8988T (cell line): ENCODE measurements around the gene NRIP1.
"Not testable (repeated sequence)": the region's sequence is repeated elsewhere in the genome, so short reads cannot be mapped to it uniquely, and the experiment has no call there.

Experiments
- DNase-seq: peaks from one replicate; pipeline ENCODE4 v3.0.0; 2011

The NRIP1 gene

GRCh38 chr21:15036189-15036588 lies 28.6 kb downstream of the NRIP1 start:
- DNase-seq: no peak

- DNase-seq: no peak
These were observed 30.5 kb downstream of the NRIP1 start for GRCh38 chr21:15034126-15034853.

- no peak for DNase-seq
These were observed 32.9 kb downstream of the NRIP1 start for GRCh38 chr21:15031790-15032357.

GRCh38 chr21:15031362-15031761 lies 33.4 kb downstream of the NRIP1 start:
- not testable (repeated sequence) for DNase-seq

- not testable (repeated sequence) for DNase-seq
These were observed 33.9 kb downstream of the NRIP1 start for GRCh38 chr21:15030861-15031260.

DNA sequence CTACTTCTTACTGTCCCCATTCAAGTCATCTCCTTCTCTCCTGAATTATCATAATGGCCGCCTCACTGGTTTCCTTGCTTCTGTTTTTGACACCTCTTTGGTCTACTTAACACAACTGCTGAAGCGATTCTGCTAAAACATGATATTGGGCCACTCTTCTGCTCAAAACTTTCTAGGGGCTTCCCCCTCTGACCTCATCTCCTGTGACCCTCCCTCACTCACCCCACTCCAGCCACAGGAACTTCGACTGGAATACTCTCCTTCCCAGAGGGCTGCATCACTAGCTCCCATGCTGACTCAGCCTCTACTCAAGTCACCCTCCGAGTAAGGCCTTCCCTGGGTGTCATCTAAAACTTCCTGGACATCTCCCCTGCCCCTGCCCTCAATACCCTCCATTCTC lies 35.7 kb downstream of the NRIP1 start:
- no peak for DNase-seq

DNA sequence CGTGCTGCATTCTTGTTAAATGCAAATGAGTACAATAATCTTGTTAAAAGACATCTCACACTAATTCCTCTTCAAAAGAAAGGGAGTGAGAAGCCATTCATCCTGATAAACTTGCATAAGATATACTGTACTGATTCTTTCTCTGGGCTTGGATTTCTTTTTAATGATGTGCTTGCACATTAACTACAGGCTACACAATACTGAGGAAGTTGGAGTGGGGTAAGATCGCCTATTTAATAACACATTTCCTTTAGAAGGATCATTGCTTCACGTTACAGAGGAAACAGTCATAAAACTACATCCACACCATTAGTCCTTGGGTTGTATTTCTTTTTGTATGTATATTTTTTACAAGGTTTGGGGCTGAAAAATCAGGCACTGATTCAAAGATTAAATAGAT lies 36.6 kb downstream of the NRIP1 start:
- DNase-seq: no peak

GRCh38 chr21:15027056-15027455 lies 37.7 kb downstream of the NRIP1 start:
- no peak for DNase-seq

DNA sequence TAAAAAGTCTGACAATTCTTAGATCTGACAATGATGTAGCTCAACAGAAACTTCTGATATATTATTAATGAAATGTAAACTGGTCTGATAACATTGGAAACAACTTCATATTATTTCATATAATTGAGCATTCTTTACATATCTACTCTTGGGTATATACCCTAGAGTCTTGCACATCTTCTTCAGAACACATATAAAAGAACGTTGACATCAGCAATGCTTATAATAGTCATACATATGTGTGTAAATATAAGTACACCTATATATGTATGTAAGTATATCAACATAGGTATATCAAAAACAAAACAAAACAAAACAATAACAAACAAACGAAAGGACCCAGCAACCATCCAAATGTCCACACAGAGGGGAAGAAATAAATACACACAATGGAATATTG lies 38.4 kb downstream of the NRIP1 start:
- DNase-seq: no peak

DNA sequence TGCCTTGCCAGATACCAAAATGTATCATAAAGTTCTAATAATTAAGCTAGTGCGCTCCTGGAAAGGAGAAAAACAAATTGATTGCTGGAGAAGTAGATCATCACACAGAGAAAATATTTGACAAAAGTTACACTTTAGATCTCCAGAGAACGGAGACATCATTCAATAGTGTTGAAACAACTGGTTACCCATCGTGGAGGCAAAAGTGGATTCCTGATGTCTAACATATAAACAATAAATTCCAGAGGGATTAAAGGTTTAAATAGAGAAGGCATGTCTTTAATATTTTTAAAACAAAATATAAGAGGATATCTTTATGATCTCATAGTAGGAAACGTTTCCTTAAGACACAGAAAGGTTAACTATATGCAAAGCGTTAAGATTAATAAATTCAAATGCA lies 41.0 kb downstream of the NRIP1 start:
- no peak for DNase-seq

DNA sequence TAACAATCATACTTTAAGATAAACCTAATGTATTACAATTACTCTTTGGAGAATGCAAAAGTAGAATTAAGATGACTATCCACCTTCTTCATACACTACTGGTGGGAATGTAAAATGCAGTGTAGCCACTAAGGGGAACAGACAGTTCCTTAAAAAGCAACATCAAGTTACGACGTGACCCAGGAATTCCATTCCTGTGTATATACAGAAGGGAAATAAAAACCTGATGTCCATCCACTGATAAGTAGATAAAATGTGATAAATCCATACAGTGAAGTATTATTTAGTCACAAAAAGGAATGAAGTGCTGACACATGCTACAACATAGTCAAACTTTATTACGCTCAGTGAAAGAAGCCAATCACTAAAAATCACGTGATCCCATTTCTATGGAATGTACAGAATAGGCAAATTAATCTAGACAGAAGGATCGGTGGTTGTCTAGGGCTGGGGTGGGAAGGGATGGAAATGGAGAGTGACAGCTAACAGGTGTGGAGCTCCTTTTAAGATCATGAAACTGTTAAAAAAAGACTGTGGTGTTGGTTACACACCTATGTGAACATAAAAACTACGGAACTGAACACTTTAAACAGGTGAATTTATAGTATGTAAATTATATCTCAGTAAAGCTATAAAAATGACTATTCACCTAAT lies 42.1 kb downstream of the NRIP1 start:
- DNase-seq: no peak

GRCh38 chr21:15020797-15021196 lies 44.0 kb downstream of the NRIP1 start:
- DNase-seq: no peak

DNA sequence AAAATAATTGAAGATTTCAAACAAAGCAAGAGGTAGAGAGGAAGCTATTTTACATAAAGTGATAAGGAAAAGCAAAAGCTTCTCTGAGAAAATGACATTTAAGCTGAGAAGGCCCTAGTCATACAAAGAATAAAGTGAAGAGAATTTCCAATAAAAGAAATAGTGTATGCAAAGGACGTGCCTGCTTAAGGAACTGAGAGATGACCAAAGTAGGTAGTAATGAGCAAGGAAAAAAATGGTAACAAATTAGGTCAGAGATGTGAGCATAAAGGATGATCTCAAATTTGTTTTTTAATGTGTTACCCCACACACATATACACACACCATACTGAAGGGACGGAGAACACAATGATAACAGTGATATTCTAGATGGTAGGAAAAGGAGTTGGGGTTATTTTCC lies 46.4 kb downstream of the NRIP1 start:
- no peak for DNase-seq

GRCh38 chr21:15015622-15016471 lies 49.0 kb downstream of the NRIP1 start:
- no peak for DNase-seq

DNA sequence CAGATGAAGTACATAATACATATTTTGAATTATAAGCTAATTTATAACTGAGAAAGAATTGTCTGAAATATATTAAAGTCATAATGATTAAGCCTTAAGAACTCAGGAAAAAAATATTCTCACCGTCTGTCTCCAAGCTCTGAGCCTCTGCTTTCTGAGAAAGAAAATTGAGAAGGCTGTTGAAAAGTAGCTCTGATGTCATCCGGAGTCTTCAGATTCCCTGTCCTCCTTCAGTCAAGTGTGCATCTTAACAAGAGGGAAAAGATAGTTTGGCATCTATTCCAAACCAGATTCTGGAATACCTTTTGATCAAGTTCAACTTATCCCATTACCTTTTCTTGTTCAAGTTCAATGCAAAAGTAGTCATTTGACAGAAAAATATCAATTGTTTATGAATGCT lies 50.6 kb downstream of the NRIP1 start:
- DNase-seq: no peak

GRCh38 chr21:15011967-15012366 lies 52.8 kb downstream of the NRIP1 start:
- DNase-seq: no peak

GRCh38 chr21:15010645-15011044 lies 54.2 kb downstream of the NRIP1 start:
- no peak for DNase-seq

DNA sequence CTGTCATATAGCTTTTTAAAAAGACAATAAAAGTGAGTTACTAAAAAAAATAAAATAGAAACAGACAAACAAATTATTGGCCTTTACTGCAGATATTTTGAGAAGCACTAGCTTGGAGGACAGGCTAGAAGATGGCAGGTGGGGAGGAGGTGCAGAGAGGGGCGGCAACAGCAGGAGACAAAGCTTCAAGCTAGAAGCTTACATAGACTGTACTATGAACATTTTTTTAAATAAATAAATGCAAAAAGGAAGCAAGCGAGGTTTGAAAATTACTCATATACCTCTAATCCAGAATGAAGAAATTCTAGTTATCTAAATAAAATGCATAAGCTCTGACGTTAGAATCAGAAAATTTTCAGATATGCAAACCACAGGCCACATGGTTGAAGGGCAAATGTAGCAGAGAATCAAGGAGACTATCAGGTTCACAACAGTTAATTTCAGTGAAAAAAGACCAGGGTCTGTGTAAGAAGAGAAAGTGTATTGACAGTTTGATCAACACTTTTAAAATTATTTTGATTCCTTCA lies 54.9 kb downstream of the NRIP1 start:
- DNase-seq: no peak

DNA sequence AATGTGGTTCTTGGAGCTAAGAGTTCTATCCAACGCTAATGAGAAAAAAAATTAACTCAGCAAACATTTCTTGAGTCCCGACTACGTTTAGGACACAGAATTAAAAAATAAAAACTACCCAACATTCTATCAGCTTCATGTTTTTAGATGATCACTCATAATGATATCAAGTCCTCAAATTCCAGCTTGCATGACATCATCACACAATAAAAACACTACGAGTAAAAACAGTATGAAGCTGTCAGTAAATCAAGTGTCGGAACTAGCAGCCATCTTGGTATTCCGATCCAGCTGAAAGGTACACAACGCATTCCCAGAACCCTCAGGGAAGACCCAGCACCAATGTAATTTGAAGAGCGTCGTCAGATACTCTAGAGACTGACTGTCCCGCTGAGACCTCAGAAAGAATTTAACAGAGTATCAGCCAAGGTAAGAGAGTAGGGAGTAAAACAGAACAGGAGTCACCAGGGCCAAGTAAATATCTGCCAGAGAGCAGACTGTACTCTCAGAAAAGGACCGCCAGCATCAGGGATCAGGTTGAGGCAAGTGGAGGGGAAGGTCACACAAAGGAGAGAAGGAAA lies 57.0 kb downstream of the NRIP1 start:
- no peak for DNase-seq

DNA sequence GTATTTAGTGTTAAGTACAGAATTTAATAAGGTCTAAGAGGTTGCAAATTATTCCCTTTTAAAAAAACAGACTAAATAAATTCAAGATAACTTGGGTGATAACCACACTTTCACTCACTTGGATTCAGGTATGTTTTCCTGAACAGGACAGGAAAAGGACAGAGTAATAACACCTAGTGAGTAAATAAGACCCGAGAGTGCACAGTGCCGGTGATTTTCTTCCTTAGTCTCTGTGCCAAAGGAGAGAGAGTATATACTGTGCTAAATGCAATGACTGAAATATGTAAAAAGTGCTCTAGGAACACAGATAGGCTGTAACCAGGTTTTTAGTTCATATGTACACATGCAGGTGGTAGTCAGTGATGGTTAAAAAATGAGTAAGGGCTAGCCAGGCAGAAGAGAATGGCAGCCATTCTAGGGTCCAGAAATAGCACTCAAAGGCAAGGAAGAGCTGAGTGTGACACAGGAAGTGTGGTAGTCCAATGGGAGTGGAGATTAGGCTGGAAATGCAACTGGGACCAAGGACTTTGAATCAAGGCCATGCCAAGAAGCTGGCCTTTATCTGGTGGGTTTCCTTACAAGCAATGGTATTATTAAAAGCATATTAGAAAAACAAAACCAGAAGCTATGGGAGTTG lies 58.1 kb downstream of the NRIP1 start:
- no peak for DNase-seq

- DNase-seq: no peak
These were observed 59.4 kb downstream of the NRIP1 start for GRCh38 chr21:15005391-15005790.

DNA sequence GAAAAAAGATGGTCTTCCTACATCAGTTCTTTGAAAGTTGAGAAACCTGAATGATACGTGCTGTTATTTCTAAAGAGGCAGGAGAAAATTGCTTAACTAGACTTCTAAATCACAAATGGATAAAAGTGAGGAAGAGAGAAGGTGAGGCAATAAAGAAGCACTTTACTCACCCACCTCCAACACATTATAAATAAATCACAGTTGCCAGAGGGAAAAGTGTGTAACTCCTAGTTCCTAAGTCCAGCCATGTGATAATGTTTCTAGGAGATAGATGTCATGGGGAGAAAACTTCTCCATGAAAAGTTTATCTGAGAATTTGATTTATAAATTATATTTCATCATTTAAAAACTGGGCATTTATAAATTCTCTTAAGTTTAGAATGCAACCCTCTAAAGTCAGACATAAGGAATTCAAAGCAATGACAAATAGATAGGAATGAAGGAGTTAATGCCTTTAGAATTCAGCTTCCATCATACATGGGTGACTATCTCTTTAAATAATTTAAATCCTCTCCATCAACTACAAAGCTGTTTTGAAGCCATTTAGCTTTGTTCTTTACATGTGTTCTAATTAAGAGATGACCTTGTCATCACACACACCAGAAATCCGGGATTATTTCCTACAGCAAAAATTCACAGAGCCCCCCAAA lies 60.0 kb downstream of the NRIP1 start:
- no peak for DNase-seq
